Measurements from ENCODE around the gene TNFSF15.

TNFSF15 gene

GRCh38 chr9:114805670-114806525 lies at the start of gene TNFSF15:
Gene TNFSF15 (minus strand): TSS chr9:114806039. CDS start chr9:114806012, 27 bp downstream.
- Histone ChIP-seq H3K9ac (ENCODE audit: low read length) (peak within 1 kb of the TSS; percentile 44), H3K9me3 (ENCODE audit: insufficient read depth, low read length) (no peaks in the 10 kb centered on the region), H4K20me1 (ENCODE audit: insufficient read depth, low read length) (no peaks in the 10 kb centered on the region), H3K4me2 (ENCODE audit: low read length) (peak within 1 kb of the TSS; percentile 84), H2AFZ (ENCODE audit: low read depth, low read length) (no peak within 1 kb of the TSS), H3K4me1 (ENCODE audit: low read length) (peaks cover 42% of the 10 kb centered on the region), H3K27ac (ENCODE audit: low read length) (peak within 1 kb of the TSS; percentile 50), H3K4me3 (ENCODE audit: low read length) (peak within 1 kb of the TSS; percentile 70), H3K79me2 (ENCODE audit: low read length) (no peaks in the 10 kb centered on the region), H3K36me3 (replicated peaks; ENCODE audit: low read depth, low read length) (no peaks in the 10 kb centered on the region), H3K27me3 (ENCODE audit: low read depth, low read length) (peaks cover 39% of the 10 kb centered on the region)
- no peak for TF ChIP-seq CTCF (IDR thresholded peaks at IDR 0.05; ENCODE audit: low read depth, low read length)
- no peak for TF ChIP-seq EZH2phosphoT487 (IDR thresholded peaks at IDR 0.05; ENCODE audit: low read depth)

DNA sequence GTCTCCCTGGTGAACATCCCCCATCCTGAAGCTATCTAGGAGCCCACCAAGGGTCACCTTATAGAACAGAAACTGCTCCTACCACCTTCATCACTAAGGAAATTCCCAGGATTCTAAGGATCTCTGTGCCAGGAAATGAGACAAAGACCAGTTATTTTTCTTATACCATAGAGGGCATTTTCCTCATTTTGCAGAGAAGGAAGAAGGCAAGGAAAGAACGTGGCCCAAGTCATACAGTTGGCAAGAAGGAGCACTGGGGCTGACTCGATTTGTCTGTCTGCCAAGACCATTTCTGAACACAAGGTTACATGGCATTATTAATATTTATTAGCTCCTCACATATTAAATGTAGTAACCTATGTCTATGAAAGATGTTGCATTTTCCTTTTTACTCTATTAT lies 49.6 kb upstream of the TNFSF15 start:
- H3K4me2 ChIP-seq (ENCODE audit: low read length): no peak overlapping the region
- H3K9ac ChIP-seq (ENCODE audit: low read length): no peak overlapping the region
- H3K4me1 ChIP-seq (ENCODE audit: low read length): peaks cover 6% of the 10 kb centered on the region
- no peaks in the 10 kb centered on the region for H3K9me3 ChIP-seq (ENCODE audit: insufficient read depth, low read length)
- TF ChIP-seq CTCF (IDR thresholded peaks at IDR 0.05; ENCODE audit: low read depth, low read length): no peak
- TF ChIP-seq EZH2phosphoT487 (IDR thresholded peaks at IDR 0.05; ENCODE audit: low read depth): no peak
- no peaks in the 10 kb centered on the region for H4K20me1 ChIP-seq (ENCODE audit: insufficient read depth, low read length)
- H3K36me3 ChIP-seq (replicated peaks; ENCODE audit: low read depth, low read length): no peaks in the 10 kb centered on the region
- H3K27me3 ChIP-seq (ENCODE audit: low read depth, low read length): peaks cover 4% of the 10 kb centered on the region; the same call in 1 of the 2 replicates
- no peak overlapping the region for H2AFZ ChIP-seq (ENCODE audit: low read depth, low read length)
- H3K79me2 ChIP-seq (ENCODE audit: low read length): no peaks in the 10 kb centered on the region
- no peak overlapping the region for H3K27ac ChIP-seq (ENCODE audit: low read length)
- no peak overlapping the region for H3K4me3 ChIP-seq (ENCODE audit: low read length)

GRCh38 chr9:114854736-114855355 lies 49.0 kb upstream of the TNFSF15 start:
- Histone ChIP-seq H3K9ac (ENCODE audit: low read length) (no peak overlapping the region), H3K4me1 (ENCODE audit: low read length) (no peaks in the 10 kb centered on the region; the same call in 1 of the 2 replicates), H3K27me3 (ENCODE audit: low read depth, low read length) (peaks cover 4% of the 10 kb centered on the region; the same call in 1 of the 2 replicates), H3K27ac (ENCODE audit: low read length) (no peak overlapping the region), H3K4me3 (ENCODE audit: low read length) (no peak overlapping the region), H4K20me1 (ENCODE audit: insufficient read depth, low read length) (no peaks in the 10 kb centered on the region), H3K79me2 (ENCODE audit: low read length) (no peaks in the 10 kb centered on the region), H2AFZ (ENCODE audit: low read depth, low read length) (no peak overlapping the region), H3K9me3 (ENCODE audit: insufficient read depth, low read length) (no peaks in the 10 kb centered on the region), H3K36me3 (replicated peaks; ENCODE audit: low read depth, low read length) (no peaks in the 10 kb centered on the region), H3K4me2 (ENCODE audit: low read length) (no peak overlapping the region)
- no peak for TF ChIP-seq EZH2phosphoT487 (IDR thresholded peaks at IDR 0.05; ENCODE audit: low read depth)
- TF ChIP-seq CTCF (IDR thresholded peaks at IDR 0.05; ENCODE audit: low read depth, low read length): no peak
